Osteoblast (primary cell): ENCODE results near the gene CCDC142. TPM values are rescaled to one million over a fixed set of nuclear protein-coding genes. Genes with fewer than 3 reads are reported as not detected.

Experiments used
- DNase-seq: peaks from one replicate; pipeline ENCODE4 v3.0.0; 2011; ENCODE audit warnings: low spot score, mixed read lengths; ENCODE audit not compliant: insufficient read length; ENCODE audit errors: missing footprints
- H2AFZ ChIP-seq: 2 replicates; pipeline ENCODE4 v1.6.0; 2011; ENCODE audit warnings: mild to moderate bottlenecking, low read length
- H3K27ac ChIP-seq: 2 replicates; pipeline ENCODE4 v1.5.1; 2011; ENCODE audit warnings: mild to moderate bottlenecking, low read depth, low read length, moderate library complexity
- H3K27me3 ChIP-seq: 2 replicates; pipeline ENCODE4 v1.6.0; 2012; ENCODE audit warnings: mild to moderate bottlenecking, control low read depth, inconsistent platforms, low read length, moderate library complexity; ENCODE audit not compliant: insufficient read depth
- H3K36me3 ChIP-seq: 2 replicates; pipeline ENCODE4 v1.5.1; 2011; ENCODE audit warnings: mild to moderate bottlenecking, low read length, control low read depth, moderate library complexity; ENCODE audit not compliant: insufficient read depth
- H3K4me1 ChIP-seq: 2 replicates; pipeline ENCODE4 v1.5.1; 2011; ENCODE audit warnings: mild to moderate bottlenecking, low read length, control low read depth, moderate library complexity; ENCODE audit not compliant: insufficient read depth
- H3K4me2 ChIP-seq: 2 replicates; pipeline ENCODE4 v1.6.0; 2011; ENCODE audit warnings: mild to moderate bottlenecking, low read length; ENCODE audit not compliant: insufficient read depth
- H3K4me3 ChIP-seq: fragments of 200-600 bp; sonication (generic); 3 replicates; pipeline ENCODE4 v1.5.1; 2012; ENCODE audit warnings: mild to moderate bottlenecking, low read length, inconsistent platforms; ENCODE audit not compliant: insufficient read depth
- H3K79me2 ChIP-seq: 2 replicates; pipeline ENCODE4 v1.6.0; 2012; ENCODE audit warnings: mild to moderate bottlenecking, low read length, control low read depth, inconsistent platforms; ENCODE audit not compliant: insufficient read depth
- H3K9me3 ChIP-seq: 2 replicates; pipeline ENCODE4 v1.5.1; 2011; ENCODE audit warnings: low read depth, low read length, control low read depth
- H4K20me1 ChIP-seq: 2 replicates; pipeline ENCODE4 v1.6.0; 2012; ENCODE audit warnings: mild to moderate bottlenecking, low read length, control low read depth; ENCODE audit not compliant: insufficient read depth
- total RNA-seq: library from RNA; depleted of rRNA; stranded (reverse); fragments of >200 nt; gene quantifications from 2 replicates; pipeline ENCODE4 v1.2.3, GENCODE V29; 2012
- TF ChIP-seq, protein P1 (sequence below): IDR thresholded peaks from 2 replicates; pipeline ENCODE4 v1.5.1; 2011; ENCODE audit warnings: mild to moderate bottlenecking, low read depth, low read length, moderate library complexity; ENCODE audit errors: extremely low read depth

CCDC142 gene
- total RNA-seq, 1 donor = 32.6 TPM

DNA sequence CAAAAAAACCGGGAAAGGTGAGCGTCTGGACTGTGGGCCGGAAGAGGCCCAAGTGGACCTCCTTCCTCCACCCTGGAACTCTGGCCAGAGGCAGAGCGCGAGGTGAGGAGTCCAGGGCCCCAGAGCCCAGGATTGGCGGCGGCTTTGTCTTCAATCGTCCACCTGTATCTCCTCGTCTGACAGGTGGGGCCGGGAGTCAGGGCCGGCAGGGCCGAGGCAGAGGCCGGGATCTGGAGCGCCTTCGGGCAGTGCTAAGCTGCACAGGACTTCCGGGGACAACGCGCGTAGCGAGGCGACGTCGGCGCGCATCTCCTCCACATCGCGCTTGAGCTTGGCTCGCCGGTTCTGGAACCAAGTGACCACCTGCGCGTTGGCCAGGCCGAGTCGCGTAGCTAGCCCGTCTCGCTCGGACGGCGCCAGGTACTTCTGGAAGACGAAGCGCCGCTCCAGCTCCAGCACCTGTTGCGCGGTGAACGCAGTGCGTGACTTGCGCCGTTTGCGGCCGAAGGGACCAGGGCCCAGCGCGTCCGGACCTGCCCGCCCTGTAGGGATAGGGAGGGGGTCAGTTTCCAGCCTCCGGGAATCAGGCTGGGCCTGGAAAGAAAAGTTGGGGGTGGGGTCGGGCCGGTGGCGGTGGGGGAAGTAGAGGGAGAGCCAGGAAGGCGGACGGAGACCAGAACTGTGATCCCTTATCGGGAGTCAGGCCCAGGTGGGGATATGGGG, 15.1 kb upstream of the CCDC142 start:
- Histone ChIP-seq H3K4me3 (peak overlapping the region; percentile 75), H3K79me2 (peaks cover 4% of the 10 kb centered on the region), H3K27ac (no peak overlapping the region), H3K9me3 (no peaks in the 10 kb centered on the region), H3K36me3 (peaks cover 13% of the 10 kb centered on the region), H3K4me1 (peaks cover 19% of the 10 kb centered on the region), H3K4me2 (peak overlapping the region; percentile 84), H3K27me3 (no peaks in the 10 kb centered on the region), H2AFZ (peak overlapping the region; percentile 65), H4K20me1 (no peaks in the 10 kb centered on the region)
- TF ChIP-seq, protein P1, sequence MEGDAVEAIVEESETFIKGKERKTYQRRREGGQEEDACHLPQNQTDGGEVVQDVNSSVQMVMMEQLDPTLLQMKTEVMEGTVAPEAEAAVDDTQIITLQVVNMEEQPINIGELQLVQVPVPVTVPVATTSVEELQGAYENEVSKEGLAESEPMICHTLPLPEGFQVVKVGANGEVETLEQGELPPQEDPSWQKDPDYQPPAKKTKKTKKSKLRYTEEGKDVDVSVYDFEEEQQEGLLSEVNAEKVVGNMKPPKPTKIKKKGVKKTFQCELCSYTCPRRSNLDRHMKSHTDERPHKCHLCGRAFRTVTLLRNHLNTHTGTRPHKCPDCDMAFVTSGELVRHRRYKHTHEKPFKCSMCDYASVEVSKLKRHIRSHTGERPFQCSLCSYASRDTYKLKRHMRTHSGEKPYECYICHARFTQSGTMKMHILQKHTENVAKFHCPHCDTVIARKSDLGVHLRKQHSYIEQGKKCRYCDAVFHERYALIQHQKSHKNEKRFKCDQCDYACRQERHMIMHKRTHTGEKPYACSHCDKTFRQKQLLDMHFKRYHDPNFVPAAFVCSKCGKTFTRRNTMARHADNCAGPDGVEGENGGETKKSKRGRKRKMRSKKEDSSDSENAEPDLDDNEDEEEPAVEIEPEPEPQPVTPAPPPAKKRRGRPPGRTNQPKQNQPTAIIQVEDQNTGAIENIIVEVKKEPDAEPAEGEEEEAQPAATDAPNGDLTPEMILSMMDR = no peak
- peak; percentile 71 for DNase-seq

GRCh38 chr2:74496997-74497776, 14.4 kb upstream of the CCDC142 start:
- no peak overlapping the region for H3K27ac ChIP-seq
- H3K4me3 ChIP-seq = no peak overlapping the region
- peaks cover 21% of the 10 kb centered on the region for H3K36me3 ChIP-seq
- H3K27me3 ChIP-seq = no peaks in the 10 kb centered on the region
- no peaks in the 10 kb centered on the region for H4K20me1 ChIP-seq
- TF ChIP-seq, protein P1 = no peak
- H3K9me3 ChIP-seq = no peaks in the 10 kb centered on the region
- peak overlapping the region; percentile 84 for H3K4me2 ChIP-seq
- peak overlapping the region; percentile 65 for H2AFZ ChIP-seq
- DNase-seq = peak; percentile 30
- no peaks in the 10 kb centered on the region for H3K79me2 ChIP-seq
- H3K4me1 ChIP-seq = peaks cover 19% of the 10 kb centered on the region

GRCh38 chr2:74495440-74495839, 12.6 kb upstream of the CCDC142 start:
- H3K27me3 ChIP-seq = no peaks in the 10 kb centered on the region
- no peaks in the 10 kb centered on the region for H3K79me2 ChIP-seq
- TF ChIP-seq, protein P1 = no peak
- H3K4me1 ChIP-seq = peaks cover 19% of the 10 kb centered on the region
- no peak overlapping the region for H2AFZ ChIP-seq
- H4K20me1 ChIP-seq = no peaks in the 10 kb centered on the region
- no peak for DNase-seq
- H3K4me2 ChIP-seq = no peak overlapping the region
- no peak overlapping the region for H3K27ac ChIP-seq
- H3K4me3 ChIP-seq = no peak overlapping the region
- no peaks in the 10 kb centered on the region for H3K9me3 ChIP-seq
- peaks cover 37% of the 10 kb centered on the region for H3K36me3 ChIP-seq

DNA sequence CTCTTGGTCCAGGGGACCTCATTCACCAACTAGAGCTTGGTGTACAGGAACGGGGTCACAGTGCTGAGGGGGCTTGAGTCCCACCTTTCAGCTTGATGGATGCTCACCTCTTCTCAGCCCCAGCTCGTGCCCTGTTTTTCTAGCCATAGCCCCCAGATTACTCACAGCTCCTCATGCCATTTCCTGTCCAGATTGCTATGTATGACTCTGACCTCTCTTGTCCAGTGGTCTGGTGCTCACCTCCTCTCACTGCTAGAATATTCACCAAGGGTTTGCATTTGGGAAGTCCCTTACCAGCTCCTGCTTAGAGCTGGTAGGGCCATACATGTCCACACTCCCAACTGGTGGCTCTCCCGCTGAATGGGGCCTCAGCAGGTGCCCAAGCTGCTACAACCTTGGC, 10.7 kb upstream of the CCDC142 start:
- Histone ChIP-seq H3K9me3 (no peaks in the 10 kb centered on the region), H4K20me1 (no peaks in the 10 kb centered on the region), H3K27me3 (no peaks in the 10 kb centered on the region), H3K4me3 (no peak overlapping the region), H3K36me3 (peaks cover 41% of the 10 kb centered on the region), H3K4me1 (peaks cover 22% of the 10 kb centered on the region), H3K27ac (no peak overlapping the region), H3K4me2 (no peak overlapping the region), H3K79me2 (peaks cover 11% of the 10 kb centered on the region), H2AFZ (no peak overlapping the region)
- TF ChIP-seq, protein P1 = no peak
- peak; percentile 44 for DNase-seq
